Parietal lobe (tissue), 1 donor: ENCODE data around the gene TGM4. TPM values are rescaled to one million over a fixed set of nuclear protein-coding genes. Genes with fewer than 3 reads are reported as not detected.

Experiments
- total RNA-seq: library from RNA; depleted of rRNA; stranded (reverse); fragments of >200 nt; gene quantifications from one replicate; pipeline ENCODE4 v1.2.3, GENCODE V29; 2014

Gene TGM4
- total RNA-seq = not detected

GRCh38 chr3:44874308-44874707 is at the start of gene TGM4:
Gene TGM4 (plus strand): TSS chr3:44874608. CDS start chr3:44874679, 71 bp downstream.

GRCh38 chr3:44861412-44862225 is 12.8 kb upstream of the TGM4 start, which contains the start of gene TMEM42:
Gene TMEM42 (plus strand): TSS chr3:44861912. CDS start chr3:44861925, 13 bp downstream.

Other genes starting within 250 kb of the TGM4 start
- 68.2 TPM for gene ZNF197, start 249.6 kb upstream of the TGM4 start, total RNA-seq
- gene ZNF35, start 225.9 kb upstream of the TGM4 start, total RNA-seq = 42.3 TPM
- 14.1 TPM for gene ZNF502, start 161.9 kb upstream of the TGM4 start, total RNA-seq
- gene ZNF501, start 145.0 kb upstream of the TGM4 start, total RNA-seq = 25.0 TPM
- 25.0 TPM for gene KIAA1143, start 113.0 kb upstream of the TGM4 start, total RNA-seq
- gene KIF15, start 112.8 kb upstream of the TGM4 start, total RNA-seq = 11.0 TPM
- 5.3 TPM for gene TMEM42, start 12.7 kb upstream of the TGM4 start, total RNA-seq
- gene ZDHHC3, start 101.6 kb downstream of the TGM4 start, total RNA-seq = 50.4 TPM
- gene EXOSC7, start 101.6 kb downstream of the TGM4 start, total RNA-seq = 36.6 TPM
- gene CLEC3B, start 151.7 kb downstream of the TGM4 start, total RNA-seq = 14.7 TPM